Measurements from ENCODE around the gene F2RL1.

DNA sequence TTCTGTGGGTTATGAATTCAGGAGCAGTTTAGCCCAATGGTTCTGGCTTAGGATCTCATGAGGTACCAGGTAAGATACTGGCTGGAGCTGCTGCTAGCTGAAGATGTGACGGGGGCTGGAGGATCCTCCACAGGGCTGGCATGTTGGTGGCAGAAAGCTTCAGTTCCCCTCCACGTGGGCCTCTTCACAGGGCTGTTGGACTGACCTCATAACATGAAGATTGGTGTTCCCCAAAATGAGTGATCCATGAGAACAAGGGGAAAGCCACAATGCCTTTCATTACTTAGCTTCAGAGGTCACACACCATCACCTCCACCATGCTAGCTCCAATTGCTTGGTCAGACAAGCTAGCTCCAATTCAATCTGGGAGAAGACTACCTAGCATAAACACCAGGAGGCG, 22.5 kb downstream of the F2RL1 start:
- TF ChIP-seq POLR2A (IDR thresholded peaks at IDR 0.05), result no peak
- TF ChIP-seq, protein P1, sequence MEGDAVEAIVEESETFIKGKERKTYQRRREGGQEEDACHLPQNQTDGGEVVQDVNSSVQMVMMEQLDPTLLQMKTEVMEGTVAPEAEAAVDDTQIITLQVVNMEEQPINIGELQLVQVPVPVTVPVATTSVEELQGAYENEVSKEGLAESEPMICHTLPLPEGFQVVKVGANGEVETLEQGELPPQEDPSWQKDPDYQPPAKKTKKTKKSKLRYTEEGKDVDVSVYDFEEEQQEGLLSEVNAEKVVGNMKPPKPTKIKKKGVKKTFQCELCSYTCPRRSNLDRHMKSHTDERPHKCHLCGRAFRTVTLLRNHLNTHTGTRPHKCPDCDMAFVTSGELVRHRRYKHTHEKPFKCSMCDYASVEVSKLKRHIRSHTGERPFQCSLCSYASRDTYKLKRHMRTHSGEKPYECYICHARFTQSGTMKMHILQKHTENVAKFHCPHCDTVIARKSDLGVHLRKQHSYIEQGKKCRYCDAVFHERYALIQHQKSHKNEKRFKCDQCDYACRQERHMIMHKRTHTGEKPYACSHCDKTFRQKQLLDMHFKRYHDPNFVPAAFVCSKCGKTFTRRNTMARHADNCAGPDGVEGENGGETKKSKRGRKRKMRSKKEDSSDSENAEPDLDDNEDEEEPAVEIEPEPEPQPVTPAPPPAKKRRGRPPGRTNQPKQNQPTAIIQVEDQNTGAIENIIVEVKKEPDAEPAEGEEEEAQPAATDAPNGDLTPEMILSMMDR (IDR thresholded peaks at IDR 0.05), result no peak
